Endothelial cell of umbilical vein (primary cell): ENCODE measurements around the gene CDC20.

ENCODE experiments used
- CTCF ChIP-seq, 2 donors: IDR thresholded peaks; 1 replicate in 1 of 2; 2 replicates in 1 of 2; pipeline ENCODE4 v1.5.1; 2011; ENCODE audit warnings: low read length in 2 of 2, mild to moderate bottlenecking in 2 of 2, moderate library complexity in 2 of 2, control low read depth in 1 of 2, inconsistent platforms in 1 of 2, low read depth in 1 of 2; ENCODE audit not compliant: insufficient read depth in 1 of 2; ENCODE audit errors: extremely low read depth in 1 of 2
- EZH2 ChIP-seq: IDR thresholded peaks from 2 replicates; pipeline ENCODE4 v1.6.1; 2012; ENCODE audit warnings: borderline replicate concordance, low read depth, mild to moderate bottlenecking, moderate library complexity, low read length, inconsistent platforms; ENCODE audit not compliant: severe bottlenecking
- JUN ChIP-seq: IDR thresholded peaks from 2 replicates; pipeline ENCODE4 v1.6.1; 2011; ENCODE audit warnings: borderline replicate concordance, low read depth; ENCODE audit not compliant: insufficient read length, insufficient read depth
- POLR2A ChIP-seq: IDR thresholded peaks from 2 replicates; pipeline ENCODE4 v1.6.1; 2012; ENCODE audit warnings: low read depth, mild to moderate bottlenecking, control low read depth, low read length
- POLR2AphosphoS5 ChIP-seq: IDR thresholded peaks from 2 replicates; pipeline ENCODE4 v1.6.1; 2012; ENCODE audit warnings: low read depth, mild to moderate bottlenecking, control low read depth, low read length, moderate library complexity; ENCODE audit not compliant: insufficient read depth

- TF ChIP-seq CTCF (IDR thresholded peaks at IDR 0.05; ENCODE audit: extremely low read depth in 1 of 2, insufficient read depth in 1 of 2, low read depth in 1 of 2, low read length in 2 of 2) (no peak), POLR2A (no peak), POLR2AphosphoS5 (no peak), EZH2 (no peak), JUN (no peak)
Measured at GRCh38 chr1:43387976-43388599, 29.3 kb downstream of the CDC20 start.
